HEK293 (cell line): ENCODE measurements around the gene RAB11FIP5.

ENCODE experiments used
- EGR2 ChIP-seq: fragments of 450-650 bp; formaldehyde crosslinking; IDR thresholded peaks from 2 replicates; pipeline ENCODE4 v1.5.1; 2016; ENCODE audit warnings: low read depth, missing biosample characterization, missing genetic modification characterization
- HOXC10 ChIP-seq: sonication (generic); formaldehyde crosslinking; IDR thresholded peaks from 2 replicates; pipeline ENCODE4 v1.8.1; 2023; ENCODE audit warnings: mild to moderate bottlenecking, missing genetic modification reagents
- PRDM1 ChIP-seq: fragments of 450-650 bp; formaldehyde crosslinking; IDR thresholded peaks from 2 replicates; pipeline ENCODE4; 2016; ENCODE audit warnings: missing biosample characterization, missing genetic modification characterization
- YY1 ChIP-seq: fragments of 450-650 bp; formaldehyde crosslinking; IDR thresholded peaks from 2 replicates; pipeline ENCODE4 v1.5.1; 2018; ENCODE audit warnings: missing biosample characterization, missing genetic modification characterization
- ZBTB1 ChIP-seq: fragments of 450-650 bp; formaldehyde crosslinking; IDR thresholded peaks from 2 replicates; pipeline ENCODE4 v1.5.1; 2016; ENCODE audit warnings: missing biosample characterization, missing genetic modification characterization
- ZBTB20 ChIP-seq: fragments of 450-650 bp; formaldehyde crosslinking; IDR thresholded peaks from 2 replicates; pipeline ENCODE4 v1.5.1; 2016; ENCODE audit warnings: missing biosample characterization, missing genetic modification characterization
- ZBTB7A ChIP-seq: fragments of 450-650 bp; formaldehyde crosslinking; IDR thresholded peaks from 2 replicates; pipeline ENCODE4 v1.5.1; 2016; ENCODE audit warnings: low read depth, missing biosample characterization, missing genetic modification characterization
- ZEB2 ChIP-seq: fragments of 450-650 bp; formaldehyde crosslinking; IDR thresholded peaks from 2 replicates; pipeline ENCODE4 v1.5.1; 2016; ENCODE audit warnings: missing biosample characterization, missing genetic modification characterization
- ZNF211 ChIP-seq: fragments of 450-650 bp; formaldehyde crosslinking; IDR thresholded peaks from 2 replicates; pipeline ENCODE4 v1.5.1; 2016; ENCODE audit warnings: low read depth, missing biosample characterization, missing genetic modification characterization
- ZNF354C ChIP-seq: fragments of 450-650 bp; formaldehyde crosslinking; IDR thresholded peaks from 2 replicates; pipeline ENCODE4 v1.5.1; 2016; ENCODE audit warnings: missing biosample characterization, missing genetic modification characterization, low read depth, borderline replicate concordance
- ZNF416 ChIP-seq: fragments of 450-650 bp; formaldehyde crosslinking; IDR thresholded peaks from 2 replicates; pipeline ENCODE4 v1.5.1; 2016; ENCODE audit warnings: missing biosample characterization, missing genetic modification characterization
- ZNF521 ChIP-seq: fragments of 450-650 bp; formaldehyde crosslinking; IDR thresholded peaks from 2 replicates; pipeline ENCODE4 v1.5.1; 2017; ENCODE audit warnings: missing biosample characterization, mild to moderate bottlenecking, missing genetic modification characterization
- ZNF549 ChIP-seq: fragments of 450-650 bp; IDR thresholded peaks from 2 replicates; pipeline ENCODE4 v1.5.1; 2018; ENCODE audit warnings: missing biosample characterization, missing genetic modification characterization, mild to moderate bottlenecking, inconsistent platforms, moderate library complexity
- ZNF629 ChIP-seq: fragments of 450-650 bp; formaldehyde crosslinking; IDR thresholded peaks from 2 replicates; pipeline ENCODE4 v1.5.1; 2017; ENCODE audit warnings: missing biosample characterization, missing genetic modification characterization
- ZNF677 ChIP-seq: fragments of 450-650 bp; IDR thresholded peaks from 2 replicates; pipeline ENCODE4 v1.5.0; 2018; ENCODE audit warnings: missing biosample characterization, mild to moderate bottlenecking, missing genetic modification characterization, moderate library complexity
- ZNF707 ChIP-seq: fragments of 450-650 bp; formaldehyde crosslinking; IDR thresholded peaks from 2 replicates; pipeline ENCODE4 v1.5.1; 2016; ENCODE audit warnings: missing biosample characterization, missing genetic modification characterization
- ZNF76 ChIP-seq: fragments of 450-650 bp; formaldehyde crosslinking; IDR thresholded peaks from 2 replicates; pipeline ENCODE4; 2016; ENCODE audit warnings: low read depth, missing biosample characterization, missing genetic modification characterization, borderline replicate concordance
- TF ChIP-seq, protein P1 (sequence below): fragments of 450-650 bp; formaldehyde crosslinking; optimal IDR thresholded peaks from 2 replicates; pipeline ENCODE3; 2016; ENCODE audit warnings: missing biosample characterization, mild to moderate bottlenecking, missing genetic modification characterization
- TF ChIP-seq, protein P2 (sequence below): fragments of 450-650 bp; formaldehyde crosslinking; IDR thresholded peaks from 2 replicates; pipeline ENCODE4 v1.5.1; 2016; ENCODE audit warnings: missing biosample characterization, missing genetic modification characterization
- TF ChIP-seq, protein P3 (sequence below): fragments of 450-650 bp; formaldehyde crosslinking; IDR thresholded peaks from 2 replicates; pipeline ENCODE4 v1.5.1; 2016; ENCODE audit warnings: missing biosample characterization, missing genetic modification characterization, borderline replicate concordance
- TF ChIP-seq, protein P4 (sequence below): fragments of 450-650 bp; formaldehyde crosslinking; IDR thresholded peaks from 2 replicates; pipeline ENCODE4 v1.5.1; 2017; ENCODE audit warnings: missing biosample characterization, missing genetic modification characterization
- TF ChIP-seq, protein P5 (sequence below): fragments of 450-650 bp; formaldehyde crosslinking; IDR thresholded peaks from 2 replicates; pipeline ENCODE4 v1.5.1; 2016; ENCODE audit warnings: missing biosample characterization, missing genetic modification characterization
- TF ChIP-seq, protein P6 (sequence below): fragments of 450-650 bp; formaldehyde crosslinking; IDR thresholded peaks from 2 replicates; pipeline ENCODE4 v1.5.1; 2016; ENCODE audit warnings: missing biosample characterization, missing genetic modification characterization, borderline replicate concordance

The RAB11FIP5 gene

DNA sequence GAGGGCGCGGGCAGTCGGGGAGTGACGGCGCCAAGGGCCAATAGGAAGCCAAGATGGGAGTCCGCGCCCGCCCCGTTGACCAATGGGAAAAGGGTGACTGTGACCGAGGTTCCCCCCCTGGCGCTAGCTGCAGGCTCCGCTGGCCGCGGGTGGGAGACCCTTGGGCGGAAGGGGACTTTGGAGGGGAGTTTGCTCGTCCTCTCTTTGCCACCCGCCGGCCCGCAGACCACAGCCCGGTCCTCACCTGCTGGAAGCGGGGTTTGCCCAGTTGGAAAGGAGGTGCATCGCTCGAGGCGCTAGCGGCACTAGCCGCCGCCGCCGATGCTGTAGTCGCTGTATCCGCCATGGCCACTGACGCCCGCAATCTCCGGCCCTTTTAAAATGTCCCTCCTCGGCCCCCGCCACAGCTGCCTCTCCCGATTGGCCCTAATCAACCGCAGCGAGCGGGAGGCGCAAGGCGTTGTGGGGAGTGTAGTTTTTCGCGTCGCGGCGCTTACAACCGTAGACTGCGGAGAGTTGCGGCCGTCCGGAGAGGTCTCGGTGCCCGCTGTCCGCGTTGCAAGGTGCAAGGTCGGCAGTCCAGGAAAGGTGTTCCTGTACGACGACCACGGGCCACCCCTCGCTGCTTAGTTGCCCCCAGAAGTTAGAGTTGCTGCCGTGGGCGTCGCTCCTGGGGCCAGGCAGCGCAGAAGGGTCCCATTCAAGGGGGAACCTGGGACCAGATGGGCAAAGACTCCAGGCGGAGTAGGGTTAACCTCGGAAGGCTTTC is 41.2 kb downstream of the RAB11FIP5 start, which contains the start of gene SFXN5 (continued):
- TF ChIP-seq EGR2 (tag by site-specific recombination) (peak; percentile 22; the same call in 1 of the 2 replicates), ZNF76 (tag by site-specific recombination) (peak; percentile 89), ZNF629 (tag by site-specific recombination) (peak; percentile 61), ZNF549 (tag by site-specific recombination) (no peak), PRDM1 (no peak), ZNF211 (no peak), ZBTB20 (tag by site-specific recombination) (peak; percentile 72), ZNF354C (no peak), ZEB2 (tag by site-specific recombination) (peak; percentile 87), ZNF521 (no peak), ZNF416 (tag by site-specific recombination) (no peak), ZBTB1 (0 out of 2 replicates have a peak, but pooled peaks have one; percentile 31), YY1 (peak; percentile 87), ZNF707 (no peak), ZNF677 (tag by site-specific recombination) (no peak), ZBTB7A (tag by site-specific recombination) (peak; percentile 85), HOXC10 (CRISPR knock-in tag) (no peak)
- TF ChIP-seq, protein P1, sequence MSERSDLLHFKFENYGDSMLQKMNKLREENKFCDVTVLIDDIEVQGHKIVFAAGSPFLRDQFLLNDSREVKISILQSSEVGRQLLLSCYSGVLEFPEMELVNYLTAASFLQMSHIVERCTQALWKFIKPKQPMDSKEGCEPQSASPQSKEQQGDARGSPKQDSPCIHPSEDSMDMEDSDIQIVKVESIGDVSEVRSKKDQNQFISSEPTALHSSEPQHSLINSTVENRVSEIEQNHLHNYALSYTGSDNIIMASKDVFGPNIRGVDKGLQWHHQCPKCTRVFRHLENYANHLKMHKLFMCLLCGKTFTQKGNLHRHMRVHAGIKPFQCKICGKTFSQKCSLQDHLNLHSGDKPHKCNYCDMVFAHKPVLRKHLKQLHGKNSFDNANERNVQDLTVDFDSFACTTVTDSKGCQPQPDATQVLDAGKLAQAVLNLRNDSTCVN (tag by site-specific recombination), result peak; percentile 15
- TF ChIP-seq, protein P2, sequence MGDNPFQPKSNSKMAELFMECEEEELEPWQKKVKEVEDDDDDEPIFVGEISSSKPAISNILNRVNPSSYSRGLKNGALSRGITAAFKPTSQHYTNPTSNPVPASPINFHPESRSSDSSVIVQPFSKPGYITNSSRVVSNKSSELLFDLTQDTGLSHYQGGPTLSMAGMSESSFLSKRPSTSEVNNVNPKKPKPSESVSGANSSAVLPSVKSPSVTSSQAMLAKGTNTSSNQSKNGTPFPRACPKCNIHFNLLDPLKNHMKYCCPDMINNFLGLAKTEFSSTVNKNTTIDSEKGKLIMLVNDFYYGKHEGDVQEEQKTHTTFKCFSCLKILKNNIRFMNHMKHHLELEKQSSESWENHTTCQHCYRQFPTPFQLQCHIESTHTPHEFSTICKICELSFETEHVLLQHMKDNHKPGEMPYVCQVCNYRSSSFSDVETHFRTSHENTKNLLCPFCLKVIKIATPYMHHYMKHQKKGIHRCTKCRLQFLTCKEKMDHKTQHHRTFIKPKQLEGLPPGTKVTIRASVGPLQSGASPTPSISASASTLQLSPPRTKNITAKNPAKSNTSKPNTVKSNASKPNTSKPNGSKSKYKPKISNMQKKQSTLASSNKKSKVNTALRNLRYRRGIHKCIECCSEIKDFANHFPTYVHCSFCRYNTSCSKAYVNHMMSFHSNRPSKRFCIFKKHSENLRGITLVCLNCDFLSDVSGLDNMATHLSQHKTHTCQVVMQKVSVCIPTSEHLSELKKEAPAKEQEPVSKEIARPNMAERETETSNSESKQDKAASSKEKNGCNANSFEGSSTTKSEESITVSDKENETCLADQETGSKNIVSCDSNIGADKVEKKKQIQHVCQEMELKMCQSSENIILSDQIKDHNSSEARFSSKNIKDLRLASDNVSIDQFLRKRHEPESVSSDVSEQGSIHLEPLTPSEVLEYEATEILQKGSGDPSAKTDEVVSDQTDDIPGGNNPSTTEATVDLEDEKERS, result no peak
- TF ChIP-seq, protein P3, sequence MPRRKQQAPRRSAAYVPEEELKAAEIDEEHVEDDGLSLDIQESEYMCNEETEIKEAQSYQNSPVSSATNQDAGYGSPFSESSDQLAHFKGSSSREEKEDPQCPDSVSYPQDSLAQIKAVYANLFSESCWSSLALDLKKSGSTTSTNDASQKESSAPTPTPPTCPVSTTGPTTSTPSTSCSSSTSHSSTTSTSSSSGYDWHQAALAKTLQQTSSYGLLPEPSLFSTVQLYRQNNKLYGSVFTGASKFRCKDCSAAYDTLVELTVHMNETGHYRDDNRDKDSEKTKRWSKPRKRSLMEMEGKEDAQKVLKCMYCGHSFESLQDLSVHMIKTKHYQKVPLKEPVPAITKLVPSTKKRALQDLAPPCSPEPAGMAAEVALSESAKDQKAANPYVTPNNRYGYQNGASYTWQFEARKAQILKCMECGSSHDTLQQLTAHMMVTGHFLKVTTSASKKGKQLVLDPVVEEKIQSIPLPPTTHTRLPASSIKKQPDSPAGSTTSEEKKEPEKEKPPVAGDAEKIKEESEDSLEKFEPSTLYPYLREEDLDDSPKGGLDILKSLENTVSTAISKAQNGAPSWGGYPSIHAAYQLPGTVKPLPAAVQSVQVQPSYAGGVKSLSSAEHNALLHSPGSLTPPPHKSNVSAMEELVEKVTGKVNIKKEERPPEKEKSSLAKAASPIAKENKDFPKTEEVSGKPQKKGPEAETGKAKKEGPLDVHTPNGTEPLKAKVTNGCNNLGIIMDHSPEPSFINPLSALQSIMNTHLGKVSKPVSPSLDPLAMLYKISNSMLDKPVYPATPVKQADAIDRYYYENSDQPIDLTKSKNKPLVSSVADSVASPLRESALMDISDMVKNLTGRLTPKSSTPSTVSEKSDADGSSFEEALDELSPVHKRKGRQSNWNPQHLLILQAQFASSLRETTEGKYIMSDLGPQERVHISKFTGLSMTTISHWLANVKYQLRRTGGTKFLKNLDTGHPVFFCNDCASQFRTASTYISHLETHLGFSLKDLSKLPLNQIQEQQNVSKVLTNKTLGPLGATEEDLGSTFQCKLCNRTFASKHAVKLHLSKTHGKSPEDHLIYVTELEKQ (tag by site-specific recombination), result 0 out of 2 replicates have a peak, but pooled peaks have one; percentile 30
- TF ChIP-seq, protein P4, sequence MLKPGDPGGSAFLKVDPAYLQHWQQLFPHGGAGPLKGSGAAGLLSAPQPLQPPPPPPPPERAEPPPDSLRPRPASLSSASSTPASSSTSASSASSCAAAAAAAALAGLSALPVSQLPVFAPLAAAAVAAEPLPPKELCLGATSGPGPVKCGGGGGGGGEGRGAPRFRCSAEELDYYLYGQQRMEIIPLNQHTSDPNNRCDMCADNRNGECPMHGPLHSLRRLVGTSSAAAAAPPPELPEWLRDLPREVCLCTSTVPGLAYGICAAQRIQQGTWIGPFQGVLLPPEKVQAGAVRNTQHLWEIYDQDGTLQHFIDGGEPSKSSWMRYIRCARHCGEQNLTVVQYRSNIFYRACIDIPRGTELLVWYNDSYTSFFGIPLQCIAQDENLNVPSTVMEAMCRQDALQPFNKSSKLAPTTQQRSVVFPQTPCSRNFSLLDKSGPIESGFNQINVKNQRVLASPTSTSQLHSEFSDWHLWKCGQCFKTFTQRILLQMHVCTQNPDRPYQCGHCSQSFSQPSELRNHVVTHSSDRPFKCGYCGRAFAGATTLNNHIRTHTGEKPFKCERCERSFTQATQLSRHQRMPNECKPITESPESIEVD (tag by site-specific recombination), result no peak
- TF ChIP-seq, protein P5, sequence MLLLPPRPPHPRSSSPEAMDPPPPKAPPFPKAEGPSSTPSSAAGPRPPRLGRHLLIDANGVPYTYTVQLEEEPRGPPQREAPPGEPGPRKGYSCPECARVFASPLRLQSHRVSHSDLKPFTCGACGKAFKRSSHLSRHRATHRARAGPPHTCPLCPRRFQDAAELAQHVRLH (tag by site-specific recombination), result 0 out of 2 replicates have a peak, but pooled peaks have one; percentile 41
- TF ChIP-seq, protein P6, sequence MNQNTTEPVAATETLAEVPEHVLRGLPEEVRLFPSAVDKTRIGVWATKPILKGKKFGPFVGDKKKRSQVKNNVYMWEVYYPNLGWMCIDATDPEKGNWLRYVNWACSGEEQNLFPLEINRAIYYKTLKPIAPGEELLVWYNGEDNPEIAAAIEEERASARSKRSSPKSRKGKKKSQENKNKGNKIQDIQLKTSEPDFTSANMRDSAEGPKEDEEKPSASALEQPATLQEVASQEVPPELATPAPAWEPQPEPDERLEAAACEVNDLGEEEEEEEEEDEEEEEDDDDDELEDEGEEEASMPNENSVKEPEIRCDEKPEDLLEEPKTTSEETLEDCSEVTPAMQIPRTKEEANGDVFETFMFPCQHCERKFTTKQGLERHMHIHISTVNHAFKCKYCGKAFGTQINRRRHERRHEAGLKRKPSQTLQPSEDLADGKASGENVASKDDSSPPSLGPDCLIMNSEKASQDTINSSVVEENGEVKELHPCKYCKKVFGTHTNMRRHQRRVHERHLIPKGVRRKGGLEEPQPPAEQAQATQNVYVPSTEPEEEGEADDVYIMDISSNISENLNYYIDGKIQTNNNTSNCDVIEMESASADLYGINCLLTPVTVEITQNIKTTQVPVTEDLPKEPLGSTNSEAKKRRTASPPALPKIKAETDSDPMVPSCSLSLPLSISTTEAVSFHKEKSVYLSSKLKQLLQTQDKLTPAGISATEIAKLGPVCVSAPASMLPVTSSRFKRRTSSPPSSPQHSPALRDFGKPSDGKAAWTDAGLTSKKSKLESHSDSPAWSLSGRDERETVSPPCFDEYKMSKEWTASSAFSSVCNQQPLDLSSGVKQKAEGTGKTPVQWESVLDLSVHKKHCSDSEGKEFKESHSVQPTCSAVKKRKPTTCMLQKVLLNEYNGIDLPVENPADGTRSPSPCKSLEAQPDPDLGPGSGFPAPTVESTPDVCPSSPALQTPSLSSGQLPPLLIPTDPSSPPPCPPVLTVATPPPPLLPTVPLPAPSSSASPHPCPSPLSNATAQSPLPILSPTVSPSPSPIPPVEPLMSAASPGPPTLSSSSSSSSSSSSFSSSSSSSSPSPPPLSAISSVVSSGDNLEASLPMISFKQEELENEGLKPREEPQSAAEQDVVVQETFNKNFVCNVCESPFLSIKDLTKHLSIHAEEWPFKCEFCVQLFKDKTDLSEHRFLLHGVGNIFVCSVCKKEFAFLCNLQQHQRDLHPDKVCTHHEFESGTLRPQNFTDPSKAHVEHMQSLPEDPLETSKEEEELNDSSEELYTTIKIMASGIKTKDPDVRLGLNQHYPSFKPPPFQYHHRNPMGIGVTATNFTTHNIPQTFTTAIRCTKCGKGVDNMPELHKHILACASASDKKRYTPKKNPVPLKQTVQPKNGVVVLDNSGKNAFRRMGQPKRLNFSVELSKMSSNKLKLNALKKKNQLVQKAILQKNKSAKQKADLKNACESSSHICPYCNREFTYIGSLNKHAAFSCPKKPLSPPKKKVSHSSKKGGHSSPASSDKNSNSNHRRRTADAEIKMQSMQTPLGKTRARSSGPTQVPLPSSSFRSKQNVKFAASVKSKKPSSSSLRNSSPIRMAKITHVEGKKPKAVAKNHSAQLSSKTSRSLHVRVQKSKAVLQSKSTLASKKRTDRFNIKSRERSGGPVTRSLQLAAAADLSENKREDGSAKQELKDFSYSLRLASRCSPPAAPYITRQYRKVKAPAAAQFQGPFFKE (tag by site-specific recombination), result no peak
